HEK293T (cell line): ENCODE measurements around the gene LRRC10B.

Experiments
- CTCF ChIA-PET: fragments of 350-600 bp; formaldehyde crosslinking; extraction: SDS; loops from one replicate; lab custom pipeline; 2021; ENCODE audit warnings: antibody characterized with exemption, inconsistent platforms; lab: Yijun Ruan, JAX
- POLR2A ChIA-PET: fragments of 350-600 bp; formaldehyde crosslinking; extraction: SDS; loops from one replicate; lab custom pipeline; 2020; ENCODE audit warnings: antibody characterized with exemption, inconsistent platforms; lab: Yijun Ruan, JAX
- DNase-seq: peaks from one replicate; pipeline ENCODE4 v3.0.0; 2012; ENCODE audit warnings: mixed read lengths; ENCODE audit errors: extremely low spot score
- ARNT ChIP-seq: fragments of 450-650 bp; IDR thresholded peaks from 2 replicates; pipeline ENCODE4 v1.6.1; 2017; ENCODE audit warnings: mild to moderate bottlenecking
- BHLHE40 ChIP-seq: fragments of 450-650 bp; IDR thresholded peaks from 2 replicates; pipeline ENCODE4 v1.6.1; 2016; ENCODE audit warnings: mild to moderate bottlenecking, moderate library complexity, borderline replicate concordance
- CTBP1 ChIP-seq: fragments of 450-650 bp; IDR thresholded peaks from 2 replicates; pipeline ENCODE4 v1.6.1; 2016; ENCODE audit warnings: borderline replicate concordance
- ELF4 ChIP-seq: fragments of 450-650 bp; IDR thresholded peaks from 2 replicates; pipeline ENCODE4 v1.6.1; 2017; ENCODE audit warnings: antibody characterized with exemption
- FOXA1 ChIP-seq: fragments of 450-650 bp; IDR thresholded peaks from 2 replicates; pipeline ENCODE4 v1.6.1; 2016; ENCODE audit warnings: mild to moderate bottlenecking
- FOXK2 ChIP-seq: fragments of 450-650 bp; IDR thresholded peaks from 2 replicates; pipeline ENCODE4 v1.6.1; 2016; ENCODE audit warnings: mild to moderate bottlenecking
- FOXM1 ChIP-seq: fragments of 450-650 bp; IDR thresholded peaks from 2 replicates; pipeline ENCODE4 v1.6.1; 2017; ENCODE audit warnings: mild to moderate bottlenecking, borderline replicate concordance
- HDGF ChIP-seq: fragments of 450-650 bp; IDR thresholded peaks from 2 replicates; pipeline ENCODE4 v1.6.1; 2017; ENCODE audit warnings: antibody characterized with exemption, borderline replicate concordance
- L3MBTL2 ChIP-seq: fragments of 450-650 bp; conservative IDR thresholded peaks from 2 replicates; pipeline ENCODE4 v1.6.1; 2016; ENCODE audit warnings: mild to moderate bottlenecking
- LEF1 ChIP-seq: fragments of 450-650 bp; IDR thresholded peaks from 2 replicates; pipeline ENCODE4 v1.6.1; 2017; ENCODE audit warnings: mild to moderate bottlenecking, borderline replicate concordance
- NFRKB ChIP-seq: fragments of 450-650 bp; IDR thresholded peaks from 2 replicates; pipeline ENCODE4 v1.6.1; 2016; ENCODE audit warnings: mild to moderate bottlenecking, moderate library complexity
- PKNOX1 ChIP-seq: fragments of 450-650 bp; IDR thresholded peaks from 2 replicates; pipeline ENCODE4 v1.6.1; 2016
- SP1 ChIP-seq: fragments of 450-650 bp; IDR thresholded peaks from 2 replicates; pipeline ENCODE4 v1.6.1; 2017
- SUZ12 ChIP-seq: fragments of 450-650 bp; IDR thresholded peaks from 2 replicates; pipeline ENCODE4 v1.6.1; 2016; ENCODE audit warnings: mild to moderate bottlenecking
- TARDBP ChIP-seq: fragments of 450-650 bp; IDR thresholded peaks from 2 replicates; pipeline ENCODE4 v1.6.1; 2016
- ZNF384 ChIP-seq: fragments of 450-650 bp; IDR thresholded peaks from 2 replicates; pipeline ENCODE4 v1.6.1; 2016

LRRC10B gene

GRCh38 chr11:61494381-61494961 is 14.1 kb upstream of the LRRC10B start:
- ChIA-PET POLR2A (no interaction called here), CTCF (interaction anchor here (2.2 kb wide), 1 partner anchor 22 kb away, joined by 8 read pairs; no protein-coding TSS in a partner anchor)
- DNase-seq: no peak
- TF ChIP-seq SP1 (no peak), HDGF (no peak), ZNF384 (no peak), CTBP1 (no peak), TARDBP (no peak), FOXM1 (no peak), ARNT (no peak), PKNOX1 (no peak), BHLHE40 (no peak), FOXA1 (no peak), SUZ12 (no peak), L3MBTL2 (no peak)

- ChIA-PET CTCF (interaction anchor here (2.2 kb wide), 1 partner anchor 21 kb away, joined by 8 read pairs; no protein-coding TSS in a partner anchor), POLR2A (no interaction called here)
- no peak for TF ChIP-seq ZNF384
- no peak for TF ChIP-seq FOXK2
- no peak for TF ChIP-seq TARDBP
- no peak for TF ChIP-seq L3MBTL2
- TF ChIP-seq FOXM1: no peak
- no peak for TF ChIP-seq PKNOX1
- TF ChIP-seq HDGF: no peak
- no peak for TF ChIP-seq SUZ12
- TF ChIP-seq CTBP1: no peak
- no peak for TF ChIP-seq BHLHE40
- TF ChIP-seq NFRKB: no peak
- TF ChIP-seq SP1: no peak
- TF ChIP-seq FOXA1: no peak
- TF ChIP-seq ELF4: no peak
- no peak for TF ChIP-seq LEF1
- TF ChIP-seq ARNT: no peak
- no peak for DNase-seq
Measured at GRCh38 chr11:61495801-61496601, 12.5 kb upstream of the LRRC10B start.

DNA sequence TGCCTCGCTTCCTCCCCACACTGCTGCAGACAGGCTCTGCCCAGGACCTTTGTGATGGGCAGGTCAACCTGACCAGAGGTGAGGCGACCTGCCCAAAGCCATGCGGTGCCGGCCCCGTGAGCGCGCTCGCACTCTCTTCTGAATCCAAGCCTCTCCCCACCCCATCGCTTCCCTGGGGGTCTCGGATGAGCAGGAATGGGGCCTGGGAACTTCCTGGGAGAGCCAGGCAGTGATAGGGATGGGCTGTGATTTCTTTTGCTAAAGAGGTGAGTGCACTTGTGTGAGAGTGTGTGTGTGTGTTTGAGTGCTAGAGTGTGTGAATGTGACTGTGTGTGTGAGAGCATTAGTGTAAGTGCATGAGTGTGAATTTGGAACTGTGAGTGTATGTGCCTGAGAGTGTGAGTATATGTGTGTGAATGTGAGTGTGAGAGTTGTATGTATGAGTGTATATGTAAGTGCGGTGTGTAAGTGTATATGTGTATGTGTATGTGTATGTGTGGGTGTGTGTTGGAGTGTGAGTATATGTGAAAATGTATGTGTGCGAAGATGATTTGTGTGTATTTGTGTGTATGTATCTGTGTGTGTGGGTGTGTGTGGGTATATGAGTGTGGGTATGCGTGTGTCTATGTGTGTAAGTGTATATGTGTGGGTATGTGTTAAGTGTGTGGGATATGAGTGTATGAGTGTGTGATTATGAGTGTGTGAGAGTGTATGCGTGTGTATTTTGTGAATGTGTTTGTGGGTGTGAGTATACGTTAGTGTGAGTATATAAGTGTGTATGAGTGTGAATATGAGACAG is 11.7 kb upstream of the LRRC10B start:
- TF ChIP-seq CTBP1 (no peak), SP1 (no peak), HDGF (no peak), LEF1 (no peak), TARDBP (no peak), ELF4 (no peak), FOXK2 (no peak), SUZ12 (no peak)
- no peak for DNase-seq
- POLR2A ChIA-PET: no interaction called here
- CTCF ChIA-PET: no interaction called here

DNA sequence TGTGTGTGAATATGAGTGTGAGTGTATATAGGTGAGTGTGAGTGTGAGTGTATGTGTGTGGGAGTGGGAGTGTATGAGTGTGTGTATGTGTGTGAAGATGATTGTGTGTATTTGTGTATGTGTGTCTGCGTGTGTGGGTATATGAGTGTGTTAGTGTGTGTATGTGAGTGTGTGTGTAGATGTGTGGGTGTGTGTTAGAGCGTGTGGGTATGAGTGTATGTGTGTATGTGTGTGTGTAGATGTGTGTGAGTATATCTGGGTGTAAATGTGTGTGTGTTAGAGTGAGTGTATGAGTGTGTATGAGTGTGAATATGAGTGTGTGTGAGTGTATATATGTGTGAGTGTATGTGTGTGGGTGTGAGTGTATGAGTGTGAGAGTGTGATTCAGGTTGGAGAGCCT is 11.1 kb upstream of the LRRC10B start:
- DNase-seq: no peak
- POLR2A ChIA-PET: no interaction called here
- TF ChIP-seq ELF4 (no peak), TARDBP (peak; percentile 7; the same call in 1 of the 2 replicates)
- CTCF ChIA-PET: no interaction called here

- no peak for DNase-seq
- TF ChIP-seq ARNT (no peak), FOXM1 (no peak), FOXA1 (no peak), CTBP1 (no peak), SP1 (no peak), SUZ12 (no peak), BHLHE40 (no peak), ELF4 (no peak), NFRKB (no peak), L3MBTL2 (no peak), TARDBP (no peak), ZNF384 (no peak), PKNOX1 (no peak), LEF1 (no peak), HDGF (no peak), FOXK2 (no peak)
- ChIA-PET POLR2A (no interaction called here), CTCF (no interaction called here)
Measured at GRCh38 chr11:61497876-61498275, 10.7 kb upstream of the LRRC10B start.
